IMR-90 (cell line): ENCODE data around the gene GPATCH2L. TPM values are rescaled to one million over a fixed set of nuclear protein-coding genes. Genes with fewer than 3 reads are reported as not detected.

ENCODE experiments used
- ATAC-seq: fragments of 200-7000 bp; cut with Tn5 transposase; 2 replicates; pipeline ENCODE4 v1.9.1; 2020; ENCODE audit warnings: low read depth, mild to moderate bottlenecking, moderate library complexity
- BruUV-seq: library from RNA; stranded (reverse); fragments of 400-500 nt; replicated peaks from 2 replicates; lab custom pipeline; 2021; lab: Mats Ljungman, UMichigan
- CTCF ChIA-PET: fragments of 300-600 bp; formaldehyde crosslinking; extraction: SDS; loops from one replicate; lab custom pipeline; 2021; ENCODE audit warnings: antibody characterized with exemption; lab: Yijun Ruan, JAX
- POLR2A ChIA-PET: fragments of 300-600 bp; sonication (Branson Sonifier 250); formaldehyde crosslinking; loops from one replicate; lab custom pipeline; 2022; ENCODE audit warnings: antibody characterized with exemption; ENCODE audit not compliant: unreplicated experiment; lab: Charles Lee
- DNase-seq: peaks from one replicate; pipeline ENCODE4 v3.0.0; 2013
- H2AFZ ChIP-seq: replicated peaks from 2 replicates; pipeline ENCODE3; 2013; ENCODE audit warnings: low read length, mild to moderate bottlenecking; ENCODE audit not compliant: poor library complexity
- H2AK5ac ChIP-seq: 2 replicates; pipeline ENCODE4 v1.6.1; 2013; ENCODE audit warnings: low read depth, low read length, inconsistent platforms
- H2AK9ac ChIP-seq: replicated peaks from 2 replicates; pipeline ENCODE3; 2013; ENCODE audit warnings: mild to moderate bottlenecking, low read depth, low read length, moderate library complexity; ENCODE audit not compliant: poor library complexity
- H2BK120ac ChIP-seq: 2 replicates; pipeline ENCODE4 v1.6.1; 2013; ENCODE audit warnings: low read depth, low read length, inconsistent platforms
- H2BK15ac ChIP-seq: 3 replicates; pipeline ENCODE4 v1.6.1; 2013; ENCODE audit warnings: low read depth, low read length, inconsistent platforms
- H2BK20ac ChIP-seq: 2 replicates; pipeline ENCODE4 v1.6.1; 2013; ENCODE audit warnings: low read depth, mild to moderate bottlenecking, inconsistent platforms, low read length, moderate library complexity
- H2BK5ac ChIP-seq: 2 replicates; pipeline ENCODE4 v1.6.1; 2013; ENCODE audit warnings: mild to moderate bottlenecking, low read depth, low read length, inconsistent platforms; ENCODE audit not compliant: poor library complexity, severe bottlenecking
- H3K14ac ChIP-seq: replicated peaks from 2 replicates; pipeline ENCODE4 v1.6.1; 2013; ENCODE audit warnings: low read depth, low read length, inconsistent platforms
- H3K18ac ChIP-seq: 2 replicates; pipeline ENCODE4 v1.6.1; 2013; ENCODE audit warnings: low read depth, low read length, control low read depth
- H3K23ac ChIP-seq: 2 replicates; pipeline ENCODE4 v1.6.1; 2013; ENCODE audit warnings: low read depth, low read length, inconsistent platforms
- H3K27ac ChIP-seq: 2 replicates; pipeline ENCODE4 v1.5.1; 2013; ENCODE audit warnings: mild to moderate bottlenecking, control low read depth, low read length; ENCODE audit not compliant: insufficient read depth
- H3K27me3 ChIP-seq: 2 replicates; pipeline ENCODE4 v1.6.1; 2013; ENCODE audit warnings: low read length; ENCODE audit not compliant: control insufficient read depth, insufficient read depth
- H3K36me3 ChIP-seq: 2 replicates; pipeline ENCODE4 v1.6.1; 2013; ENCODE audit warnings: low read length, mixed read lengths; ENCODE audit not compliant: control insufficient read depth, insufficient read depth
- H3K4ac ChIP-seq: 2 replicates; pipeline ENCODE4 v1.6.1; 2013; ENCODE audit warnings: low read depth, low read length, inconsistent platforms
- H3K4me1 ChIP-seq: 2 replicates; pipeline ENCODE4 v1.6.1; 2013; ENCODE audit warnings: low read length, mixed read lengths; ENCODE audit not compliant: control insufficient read depth, insufficient read depth
- H3K4me2 ChIP-seq: 2 replicates; pipeline ENCODE4 v1.6.1; 2013; ENCODE audit warnings: low read depth, mild to moderate bottlenecking, control low read depth, low read length, moderate library complexity
- H3K4me3 ChIP-seq: 2 replicates; pipeline ENCODE4 v1.5.1; 2013; ENCODE audit warnings: low read depth, mild to moderate bottlenecking, control low read depth, low read length, moderate library complexity; ENCODE audit not compliant: insufficient read depth
- H3K56ac ChIP-seq: 2 replicates; pipeline ENCODE4 v1.6.1; 2013; ENCODE audit warnings: low read length, inconsistent platforms; ENCODE audit not compliant: insufficient read depth; ENCODE audit errors: extremely low read depth
- H3K79me1 ChIP-seq, 2 experiments: 2 replicates each; pipeline ENCODE4 v1.6.1; 2013; ENCODE audit warnings: low read length in 2 of 2, inconsistent platforms in 1 of 2, low read depth in 1 of 2
- H3K9ac ChIP-seq: 2 replicates; pipeline ENCODE4 v1.6.1; 2013; ENCODE audit warnings: low read depth, low read length, control low read depth
- H3K9me1 ChIP-seq: 2 replicates; pipeline ENCODE4 v1.6.1; 2013; ENCODE audit warnings: low read length, inconsistent platforms; ENCODE audit not compliant: insufficient read depth
- H3K9me3 ChIP-seq: 2 replicates; pipeline ENCODE4 v1.6.1; 2013; ENCODE audit warnings: low read length; ENCODE audit not compliant: control insufficient read depth, insufficient read depth
- H4K20me1 ChIP-seq: 2 replicates; pipeline ENCODE4 v1.6.1; 2013; ENCODE audit warnings: low read length, inconsistent platforms; ENCODE audit not compliant: insufficient read depth
- H4K5ac ChIP-seq: 2 replicates; pipeline ENCODE4 v1.6.1; 2013; ENCODE audit warnings: mild to moderate bottlenecking, low read depth, low read length, control low read depth
- H4K8ac ChIP-seq, 2 experiments: 2 replicates each; pipeline ENCODE4 v1.6.1; 2013; ENCODE audit warnings: low read depth in 2 of 2, low read length in 2 of 2, control low read depth in 1 of 2, inconsistent platforms in 1 of 2
- H4K91ac ChIP-seq: 2 replicates; pipeline ENCODE4 v1.6.1; 2013; ENCODE audit warnings: low read depth, low read length, inconsistent platforms; ENCODE audit not compliant: insufficient read depth
- POLR2A ChIP-seq: IDR thresholded peaks from 2 replicates; pipeline ENCODE4 v1.6.1; 2012; ENCODE audit warnings: mild to moderate bottlenecking, low read depth, low read length
- RAD21 ChIP-seq: IDR thresholded peaks from 2 replicates; pipeline ENCODE4 v1.6.1; 2012; ENCODE audit warnings: low read length, improper control_type of control experiment
- WGBS, 2 experiments: methylation state at CpG; one replicate each; pipeline versions ENCODE4 v1.1.5 to v1.1.7; 2013; ENCODE audit warnings: missing lambda C conversion rate in 2 of 2; ENCODE audit not compliant: insufficient read length in 1 of 2; ENCODE audit errors: extremely low coverage in 2 of 2; 5-methylcytosine and 5-hydroxymethylcytosine counted together
- dilution Hi-C: fragments of 300-500 bp; cut with HindIII; formaldehyde crosslinking; loops from one replicate; pipeline ENCODE4 v1.14.3; 2018; ENCODE audit warnings: low sequenced_read_pairs; ENCODE audit not compliant: unreplicated experiment
- in situ Hi-C: fragments of 300-500 bp; cut with MboI; formaldehyde crosslinking; loops from 3 replicates; pipeline ENCODE4 v1.14.3; 2019; ENCODE audit warnings: low sequenced_read_pairs, inconsistent platforms, mixed read lengths
- intact Hi-C: fragments of 100-400 bp; cut with micrococcal nuclease; formaldehyde crosslinking; loops from 2 replicates; pipeline ENCODE4 v1.10.0; 2022
- polyA plus RNA-seq, 3 experiments: library from polyadenylated mRNA; depleted of rRNA; stranded (reverse); fragments of >200 nt; gene quantifications; 2 replicates each; pipeline ENCODE4 v1.2.3, GENCODE V29; 2012; ENCODE audit warnings: low replicate concordance in 1 of 3
- total RNA-seq: library from RNA; depleted of rRNA; stranded (reverse); fragments of >200 nt; gene quantifications from 2 replicates; pipeline ENCODE4 v1.2.3, GENCODE V29; 2012

The GPATCH2L gene
- total and polyA plus RNA-seq, 2 of the 4 experiments (the other 2 are of a cell fraction) = 15.6 to 51.4 TPM

DNA sequence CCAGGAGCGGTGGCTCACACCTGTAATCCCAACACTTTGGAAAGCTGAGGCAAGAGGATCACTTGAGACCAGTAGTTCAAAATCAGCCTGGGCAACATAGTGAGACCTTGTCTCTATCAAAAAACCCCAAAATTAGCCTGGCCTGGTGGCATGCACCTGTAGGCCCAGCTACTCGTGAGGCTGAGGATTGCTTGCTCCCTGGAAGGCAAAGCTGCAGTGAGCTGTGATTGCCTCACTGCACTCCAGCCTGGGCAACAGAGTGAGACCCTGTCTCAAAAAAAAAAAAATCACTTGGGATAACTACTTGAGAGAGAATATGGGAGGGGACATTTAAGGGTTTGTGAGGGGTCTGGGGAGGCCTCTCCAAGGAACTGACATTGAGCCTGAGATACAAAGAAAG is 109.0 kb downstream of the GPATCH2L start:
- Histone ChIP-seq H3K4ac (no peak overlapping the region), H3K56ac (no peak overlapping the region), H3K4me2 (no peak overlapping the region), H3K4me1 (no peaks in the 10 kb centered on the region), H2AFZ (no peak overlapping the region), H3K18ac (no peak overlapping the region), H3K27me3 (no peaks in the 10 kb centered on the region), H4K5ac (no peak overlapping the region), H3K79me1 (no peaks in the 10 kb centered on the region), H4K91ac (no peak overlapping the region), H3K23ac (no peak overlapping the region), H2AK9ac (no peak overlapping the region), H3K14ac (no peak overlapping the region), H2BK5ac (no peak overlapping the region), H2BK20ac (no peak overlapping the region), H3K4me3 (no peak overlapping the region), H3K9ac (no peak overlapping the region), H3K9me3 (no peaks in the 10 kb centered on the region), H2BK120ac (no peak overlapping the region), H4K20me1 (no peaks in the 10 kb centered on the region), H2BK15ac (no peak overlapping the region), H3K36me3 (no peaks in the 10 kb centered on the region), H2AK5ac (no peak overlapping the region), H3K9me1 (no peaks in the 10 kb centered on the region), H4K8ac (no peak overlapping the region), H3K27ac (no peak overlapping the region)
- no peak for DNase-seq
- CTCF ChIA-PET = no interaction called here
- TF ChIP-seq POLR2A (no peak), RAD21 (no peak)
- no peak for ATAC-seq
- intact Hi-C loops (no loop called here), in situ Hi-C loops (no loop called here), dilution Hi-C loops (no loop called here)
- no TSS peak for BruUV-seq
- POLR2A ChIA-PET = no interaction called here
- 60% methylated on average over 1 of the region's 2 CpGs; no CpG with 5 or more reads in 1 of the 2 experiments for WGBS, 2 experiments
